Nephron (organoid): ENCODE results near the gene NPRL2.

Experiments used
- H3K27ac Mint-ChIP-seq, 3 experiments: 2 replicates each; pipeline ENCODE4 v1.8.0; 2020; ENCODE audit warnings: mixed read lengths in 3 of 3, mild to moderate bottlenecking in 2 of 3, moderate library complexity in 1 of 3
- H3K27me3 Mint-ChIP-seq: 2 replicates; pipeline ENCODE4 v1.8.0; 2021; ENCODE audit warnings: low read depth, mild to moderate bottlenecking, moderate library complexity, mixed read lengths
- H3K36me3 Mint-ChIP-seq: 2 replicates; pipeline ENCODE4 v1.8.0; 2020; ENCODE audit warnings: low read depth, mixed read lengths
- H3K4me1 Mint-ChIP-seq: 2 replicates; pipeline ENCODE4 v1.8.0; 2020; ENCODE audit warnings: mixed read lengths
- H3K4me3 Mint-ChIP-seq, 3 experiments: 2 replicates each; pipeline ENCODE4 v1.8.0; 2020; ENCODE audit warnings: mild to moderate bottlenecking in 3 of 3, mixed read lengths in 3 of 3, moderate library complexity in 2 of 3
- H3K9me3 Mint-ChIP-seq: 2 replicates; pipeline ENCODE4 v1.8.0; 2020; ENCODE audit warnings: mixed read lengths
- TF ChIP-seq, protein P1 (sequence below), 3 experiments: fragments of 200-600 bp; sonication (generic); IDR thresholded peaks; one replicate each; pipeline ENCODE4 v1.5.0; 2021; ENCODE audit warnings: antibody characterized with exemption in 3 of 3; ENCODE audit not compliant: unreplicated experiment in 3 of 3

Gene NPRL2

DNA sequence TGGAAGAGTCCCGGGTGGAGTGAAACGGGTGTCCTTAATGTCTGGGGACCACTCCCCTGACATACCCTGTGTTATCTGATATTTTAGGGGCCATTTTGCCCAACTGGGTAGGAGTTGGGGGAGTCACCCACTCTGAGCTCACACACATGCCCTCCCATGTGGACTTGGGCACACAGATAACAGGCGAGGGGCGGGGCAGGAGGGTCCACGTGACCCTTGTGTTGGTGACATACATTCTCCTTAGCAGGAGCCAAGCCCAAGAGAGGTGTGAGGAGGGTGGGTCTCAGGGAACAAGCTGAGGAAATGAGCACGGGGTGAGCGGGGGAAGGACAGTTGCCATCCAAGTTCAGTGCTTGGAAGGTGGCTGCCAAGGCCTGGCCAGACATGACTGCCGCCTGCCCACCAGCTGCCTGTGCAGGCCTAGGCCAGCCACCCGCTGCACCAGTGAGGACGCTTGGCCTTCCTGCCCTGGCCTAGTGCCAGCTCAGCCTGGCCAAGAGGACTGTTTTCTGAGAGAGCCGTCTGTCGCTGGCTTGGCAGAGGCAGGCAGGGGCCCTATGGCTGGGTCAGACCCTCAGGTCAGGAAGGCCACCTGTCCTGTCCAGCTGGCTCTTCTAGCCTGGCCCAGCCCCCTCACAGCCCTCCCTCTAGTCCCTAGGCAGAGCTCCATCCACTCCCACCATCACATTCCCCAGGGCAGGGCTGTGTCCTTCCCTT lies 40.1 kb upstream of the NPRL2 start:
- H3K4me1 Mint-ChIP-seq: peaks cover 17% of the 10 kb centered on the region
- no peak overlapping the region for H3K4me3 Mint-ChIP-seq
- H3K36me3 Mint-ChIP-seq: no peaks in the 10 kb centered on the region
- peak overlapping the region in 1 of 3 experiments; percentile 28 for H3K27ac Mint-ChIP-seq
- peaks cover 10% of the 10 kb centered on the region for H3K27me3 Mint-ChIP-seq
- H3K9me3 Mint-ChIP-seq: no peaks in the 10 kb centered on the region
- TF ChIP-seq, protein P1, sequence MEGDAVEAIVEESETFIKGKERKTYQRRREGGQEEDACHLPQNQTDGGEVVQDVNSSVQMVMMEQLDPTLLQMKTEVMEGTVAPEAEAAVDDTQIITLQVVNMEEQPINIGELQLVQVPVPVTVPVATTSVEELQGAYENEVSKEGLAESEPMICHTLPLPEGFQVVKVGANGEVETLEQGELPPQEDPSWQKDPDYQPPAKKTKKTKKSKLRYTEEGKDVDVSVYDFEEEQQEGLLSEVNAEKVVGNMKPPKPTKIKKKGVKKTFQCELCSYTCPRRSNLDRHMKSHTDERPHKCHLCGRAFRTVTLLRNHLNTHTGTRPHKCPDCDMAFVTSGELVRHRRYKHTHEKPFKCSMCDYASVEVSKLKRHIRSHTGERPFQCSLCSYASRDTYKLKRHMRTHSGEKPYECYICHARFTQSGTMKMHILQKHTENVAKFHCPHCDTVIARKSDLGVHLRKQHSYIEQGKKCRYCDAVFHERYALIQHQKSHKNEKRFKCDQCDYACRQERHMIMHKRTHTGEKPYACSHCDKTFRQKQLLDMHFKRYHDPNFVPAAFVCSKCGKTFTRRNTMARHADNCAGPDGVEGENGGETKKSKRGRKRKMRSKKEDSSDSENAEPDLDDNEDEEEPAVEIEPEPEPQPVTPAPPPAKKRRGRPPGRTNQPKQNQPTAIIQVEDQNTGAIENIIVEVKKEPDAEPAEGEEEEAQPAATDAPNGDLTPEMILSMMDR (IDR thresholded peaks at IDR 0.05; ENCODE audit: unreplicated experiment in 3 of 3): no peak

GRCh38 chr3:50389414-50389767 lies 38.8 kb upstream of the NPRL2 start:
- H3K36me3 Mint-ChIP-seq: no peaks in the 10 kb centered on the region
- peaks cover 7% of the 10 kb centered on the region for H3K27me3 Mint-ChIP-seq
- H3K4me1 Mint-ChIP-seq: peaks cover 19% of the 10 kb centered on the region
- no peaks in the 10 kb centered on the region for H3K9me3 Mint-ChIP-seq
- TF ChIP-seq, protein P1 (IDR thresholded peaks at IDR 0.05; ENCODE audit: unreplicated experiment in 3 of 3): no peak
- no peak overlapping the region for H3K27ac Mint-ChIP-seq
- no peak overlapping the region for H3K4me3 Mint-ChIP-seq

GRCh38 chr3:50388720-50389413 lies 38.3 kb upstream of the NPRL2 start:
- TF ChIP-seq, protein P1 (IDR thresholded peaks at IDR 0.05; ENCODE audit: unreplicated experiment in 3 of 3): no peak
- Mint-ChIP-seq H3K4me3 (no peak overlapping the region), H3K27me3 (peaks cover 5% of the 10 kb centered on the region), H3K9me3 (no peaks in the 10 kb centered on the region), H3K27ac (no peak overlapping the region), H3K36me3 (no peaks in the 10 kb centered on the region), H3K4me1 (peaks cover 24% of the 10 kb centered on the region)

DNA sequence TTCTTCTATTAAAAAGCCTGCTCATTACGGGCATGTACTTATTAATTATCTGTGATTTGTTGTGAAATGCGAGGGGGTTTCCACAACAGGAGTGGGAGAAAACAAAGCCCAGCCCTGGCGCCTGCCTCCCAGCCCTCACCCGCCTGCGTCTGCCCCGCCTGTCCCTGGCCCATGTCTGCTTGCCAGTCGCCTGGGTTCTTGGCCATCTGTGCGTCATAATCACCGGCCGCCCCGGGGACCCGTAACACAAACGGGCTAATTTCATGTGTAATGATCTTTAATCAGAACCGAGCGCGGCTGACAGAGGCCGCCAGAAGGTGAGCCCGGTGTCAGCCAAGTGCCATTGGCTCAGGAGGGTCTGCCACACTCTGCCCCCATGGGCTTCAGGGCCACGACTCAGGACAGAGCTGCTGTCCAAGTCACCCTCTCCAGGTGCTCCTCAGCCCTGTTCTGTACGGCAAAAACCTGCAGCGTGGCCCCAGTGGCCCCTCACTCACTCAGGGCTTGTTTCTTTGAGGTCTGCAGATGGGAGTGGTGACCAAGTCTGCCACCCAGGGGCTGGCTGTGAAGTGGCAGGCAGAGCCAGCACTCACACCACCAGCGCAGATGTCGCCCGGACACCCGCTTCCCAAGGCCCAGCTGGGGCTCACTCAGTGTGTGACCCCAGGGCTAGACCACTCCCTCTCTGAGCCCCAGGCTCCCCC lies 37.6 kb upstream of the NPRL2 start:
- peaks cover 29% of the 10 kb centered on the region for H3K4me1 Mint-ChIP-seq
- no peaks in the 10 kb centered on the region for H3K9me3 Mint-ChIP-seq
- no peak overlapping the region for H3K27ac Mint-ChIP-seq
- no peak overlapping the region for H3K4me3 Mint-ChIP-seq
- TF ChIP-seq, protein P1 (IDR thresholded peaks at IDR 0.05; ENCODE audit: unreplicated experiment in 3 of 3): peak; percentile 56 to 70 (median 64)
- no peaks in the 10 kb centered on the region for H3K36me3 Mint-ChIP-seq
- H3K27me3 Mint-ChIP-seq: peaks cover 5% of the 10 kb centered on the region

DNA sequence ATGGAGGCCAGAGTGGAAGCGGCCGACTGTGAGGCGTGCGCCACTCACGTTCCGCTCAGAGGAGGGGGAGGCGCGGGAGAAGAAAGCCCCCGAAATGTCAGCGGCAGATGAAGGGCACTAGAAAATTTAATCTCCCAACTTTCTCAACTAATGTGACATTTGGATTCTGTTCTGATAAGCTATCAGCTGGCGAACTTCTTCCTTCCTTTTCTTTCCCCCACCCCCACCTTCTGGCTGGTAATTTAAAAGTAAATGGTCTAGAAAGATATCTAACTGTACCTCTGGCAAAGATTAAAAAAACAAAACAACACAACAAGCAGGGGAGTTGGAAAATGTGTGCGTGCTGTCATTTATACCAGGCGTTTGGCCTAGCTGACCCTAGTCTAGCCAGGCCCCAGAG lies 35.2 kb upstream of the NPRL2 start:
- TF ChIP-seq, protein P1 (IDR thresholded peaks at IDR 0.05; ENCODE audit: unreplicated experiment in 3 of 3): no peak
- Mint-ChIP-seq H3K27ac (peak overlapping the region in 2 of 3 experiments; percentile 3 to 24), H3K4me3 (no peak overlapping the region), H3K9me3 (no peaks in the 10 kb centered on the region), H3K4me1 (peaks cover 41% of the 10 kb centered on the region), H3K36me3 (no peaks in the 10 kb centered on the region), H3K27me3 (peaks cover 5% of the 10 kb centered on the region)
